HCT116 (cell line): ENCODE data around the gene RNF217.

Experiments
- CEBPB ChIP-seq: IDR thresholded peaks from 2 replicates; pipeline ENCODE4 v1.6.1; 2012; ENCODE audit warnings: low read depth
- EZH2 ChIP-seq: fragments of 200-600 bp; sonication (generic); IDR thresholded peaks from 2 replicates; pipeline ENCODE4 v1.6.1; 2017; ENCODE audit warnings: antibody characterized with exemption, mixed run types
- EZH2phosphoT487 ChIP-seq: fragments of 200-600 bp; IDR thresholded peaks from 2 replicates; pipeline ENCODE4 v1.6.1; 2018; ENCODE audit warnings: antibody characterized with exemption, borderline replicate concordance
- MAX ChIP-seq: IDR thresholded peaks from 2 replicates; pipeline ENCODE4 v1.6.1; 2012
- POLR2A ChIP-seq: IDR thresholded peaks from 2 replicates; pipeline ENCODE4 v1.7.0; 2011; ENCODE audit warnings: borderline replicate concordance; ENCODE audit not compliant: insufficient read depth, insufficient read length; ENCODE audit errors: extremely low read depth
- POLR2AphosphoS5 ChIP-seq: IDR thresholded peaks from 2 replicates; pipeline ENCODE4 v1.6.1; 2011; ENCODE audit warnings: mild to moderate bottlenecking, low read depth, low read length, moderate library complexity
- RAD21 ChIP-seq: IDR thresholded peaks from 2 replicates; pipeline ENCODE4 v1.6.1; 2012; ENCODE audit warnings: low read depth, mild to moderate bottlenecking
- REST ChIP-seq: IDR thresholded peaks from 2 replicates; pipeline ENCODE4 v1.6.1; 2012; ENCODE audit warnings: low read depth
- SRF ChIP-seq: IDR thresholded peaks from 2 replicates; pipeline ENCODE4 v1.6.1; 2012; ENCODE audit warnings: low read depth
- ZNF274 ChIP-seq: fragments of 200-500 bp; sonication (Bioruptor generic); IDR thresholded peaks from 2 replicates; pipeline ENCODE4 v1.6.1; 2014; ENCODE audit warnings: mild to moderate bottlenecking, low read depth, low read length, inconsistent platforms
- TF ChIP-seq, protein P1 (sequence below), 3 experiments: fragments of 200-600 bp in 1 of 3; sonication (generic) in 1 of 3; IDR thresholded peaks in 2 of 3; conservative IDR thresholded peaks in 1 of 3; 2 replicates each; pipeline ENCODE4 v1.5.1; 2012 to 2017; ENCODE audit warnings: low read depth in 2 of 3, low read length in 2 of 3, antibody characterized with exemption in 1 of 3, borderline replicate concordance in 1 of 3, control low read depth in 1 of 3, mild to moderate bottlenecking in 1 of 3, mixed read lengths in 1 of 3, mixed run types in 1 of 3, moderate library complexity in 1 of 3; ENCODE audit not compliant: insufficient read depth in 1 of 3

DNA sequence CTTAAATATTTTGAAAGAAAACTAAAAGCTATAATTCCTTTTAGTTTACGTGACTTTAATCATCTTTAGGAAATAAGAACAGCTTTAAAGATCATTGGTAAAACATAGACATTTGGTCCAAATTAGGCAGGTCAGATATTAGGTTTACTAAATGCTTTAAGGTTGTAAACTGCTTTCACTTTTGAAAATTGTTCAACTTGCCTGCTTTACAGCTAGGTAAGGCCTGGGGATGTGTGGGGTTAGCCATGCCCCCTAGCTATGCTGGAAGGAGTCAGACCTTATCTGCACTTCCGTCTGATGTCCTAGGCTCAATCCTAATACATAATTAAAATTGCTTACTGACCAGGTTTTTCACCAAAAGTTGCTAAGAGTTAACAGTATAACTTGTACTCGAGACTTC, 160.8 kb downstream of the RNF217 start:
- TF ChIP-seq EZH2phosphoT487 (no peak), POLR2A (no peak), SRF (no peak), CEBPB (no peak), EZH2 (no peak), MAX (no peak), RAD21 (no peak), POLR2AphosphoS5 (no peak), ZNF274 (no peak), REST (no peak)
- TF ChIP-seq, protein P1, sequence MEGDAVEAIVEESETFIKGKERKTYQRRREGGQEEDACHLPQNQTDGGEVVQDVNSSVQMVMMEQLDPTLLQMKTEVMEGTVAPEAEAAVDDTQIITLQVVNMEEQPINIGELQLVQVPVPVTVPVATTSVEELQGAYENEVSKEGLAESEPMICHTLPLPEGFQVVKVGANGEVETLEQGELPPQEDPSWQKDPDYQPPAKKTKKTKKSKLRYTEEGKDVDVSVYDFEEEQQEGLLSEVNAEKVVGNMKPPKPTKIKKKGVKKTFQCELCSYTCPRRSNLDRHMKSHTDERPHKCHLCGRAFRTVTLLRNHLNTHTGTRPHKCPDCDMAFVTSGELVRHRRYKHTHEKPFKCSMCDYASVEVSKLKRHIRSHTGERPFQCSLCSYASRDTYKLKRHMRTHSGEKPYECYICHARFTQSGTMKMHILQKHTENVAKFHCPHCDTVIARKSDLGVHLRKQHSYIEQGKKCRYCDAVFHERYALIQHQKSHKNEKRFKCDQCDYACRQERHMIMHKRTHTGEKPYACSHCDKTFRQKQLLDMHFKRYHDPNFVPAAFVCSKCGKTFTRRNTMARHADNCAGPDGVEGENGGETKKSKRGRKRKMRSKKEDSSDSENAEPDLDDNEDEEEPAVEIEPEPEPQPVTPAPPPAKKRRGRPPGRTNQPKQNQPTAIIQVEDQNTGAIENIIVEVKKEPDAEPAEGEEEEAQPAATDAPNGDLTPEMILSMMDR (IDR thresholded peaks at IDR 0.05 in 2 of 3, conservative IDR thresholded peaks at IDR 0.05 in 1 of 3; ENCODE audit: borderline replicate concordance in 1 of 3, insufficient read depth in 1 of 3, low read depth in 2 of 3, low read length in 2 of 3), result no peak
